Endothelial cell of umbilical vein (primary cell): ENCODE measurements around the gene ARID3B. TPM values are rescaled to one million over a fixed set of nuclear protein-coding genes. Genes with fewer than 3 reads are reported as not detected.

ENCODE experiments used
- BruUV-seq: library from RNA; stranded (reverse); fragments of 400-500 nt; replicated peaks from 2 replicates; lab custom pipeline; 2021; lab: Mats Ljungman, UMichigan
- CTCF ChIA-PET: fragments of 300-600, 350-600 bp; sonication (Branson Sonifier 250); formaldehyde crosslinking; loops from one replicate; lab custom pipeline; 2021; ENCODE audit warnings: antibody characterized with exemption, inconsistent platforms; lab: Charles Lee
- POLR2A ChIA-PET: fragments of 300-600, 350-600 bp; sonication (Branson Sonifier 250); formaldehyde crosslinking; loops from one replicate; lab custom pipeline; 2021; ENCODE audit warnings: antibody characterized with exemption, inconsistent platforms; lab: Charles Lee
- DNase-seq: peaks from one replicate; pipeline ENCODE4 v3.0.0-alpha.2; 2011; ENCODE audit warnings: low read depth, low spot score
- FAIRE-seq: peaks from 2 replicates; lab custom pipeline; 2011; peaks lifted over from hg19 to GRCh38; lab: Jason Lieb, UNC
- H2AFZ ChIP-seq: 2 replicates; pipeline ENCODE4 v1.6.0; 2012; ENCODE audit warnings: low read depth, low read length, control low read depth, inconsistent platforms
- H3K27ac ChIP-seq: 2 replicates; pipeline ENCODE4 v1.5.1; 2011; ENCODE audit warnings: low read depth, mild to moderate bottlenecking, control low read depth, low read length, moderate library complexity; ENCODE audit not compliant: insufficient read depth
- H3K27me3 ChIP-seq, 2 experiments: 2 replicates each; pipeline versions ENCODE4 v1.6.0 to v1.6.1; 2011; ENCODE audit warnings: low read length in 2 of 2, mixed read lengths in 1 of 2; ENCODE audit not compliant: control insufficient read depth in 2 of 2, insufficient read depth in 2 of 2
- H3K36me3 ChIP-seq, 2 experiments: 2 replicates in 1 of 2; 3 replicates in 1 of 2; pipeline ENCODE4 v1.5.1; 2011; ENCODE audit warnings: low read length in 2 of 2, mild to moderate bottlenecking in 1 of 2, moderate library complexity in 1 of 2; ENCODE audit not compliant: control insufficient read depth in 2 of 2, insufficient read depth in 2 of 2; ENCODE audit errors: extremely low read depth in 1 of 2
- H3K4me1 ChIP-seq: 3 replicates; pipeline ENCODE4 v1.5.1; 2011; ENCODE audit warnings: mild to moderate bottlenecking, low read length; ENCODE audit not compliant: control insufficient read depth, insufficient read depth; ENCODE audit errors: extremely low read depth
- H3K4me2 ChIP-seq: 2 replicates; pipeline ENCODE4 v1.6.1; 2011; ENCODE audit warnings: low read length, control low read depth, mixed read lengths; ENCODE audit not compliant: insufficient read depth
- H3K4me3 ChIP-seq, 3 experiments: fragments of 200-600 bp in 1 of 3; sonication (generic), shearing (Covaris generic) in 1 of 3; replicated peaks in 1 of 3; 2 replicates each; pipeline ENCODE4 v1.5.1; 2011 to 2016; ENCODE audit warnings: control low read depth in 3 of 3, low read length in 3 of 3, mild to moderate bottlenecking in 2 of 3, inconsistent platforms in 1 of 3, low read depth in 1 of 3, moderate library complexity in 1 of 3; ENCODE audit not compliant: insufficient read depth in 1 of 3
- H3K79me2 ChIP-seq: 2 replicates; pipeline ENCODE4 v1.6.0; 2012; ENCODE audit warnings: low read length, inconsistent platforms; ENCODE audit not compliant: control insufficient read depth, insufficient read depth
- H3K9ac ChIP-seq: replicated peaks from 2 replicates; pipeline ENCODE3; 2011; ENCODE audit warnings: low read length, control low read depth; ENCODE audit not compliant: insufficient read depth; ENCODE audit errors: extremely low read depth
- H3K9me1 ChIP-seq: replicated peaks from 3 replicates; pipeline ENCODE4 v1.6.0; 2011; ENCODE audit warnings: mild to moderate bottlenecking, low read length; ENCODE audit not compliant: control insufficient read depth, insufficient read depth; ENCODE audit errors: extremely low read depth
- H3K9me3 ChIP-seq: replicated peaks from 2 replicates; pipeline ENCODE4 v1.5.1; 2012; ENCODE audit warnings: low read length, inconsistent platforms; ENCODE audit not compliant: control insufficient read depth, insufficient read depth
- H4K20me1 ChIP-seq: replicated peaks from 2 replicates; pipeline ENCODE3; 2011; ENCODE audit warnings: mild to moderate bottlenecking, low read length; ENCODE audit not compliant: control insufficient read depth, insufficient read depth; ENCODE audit errors: extremely low read depth
- EZH2 ChIP-seq: IDR thresholded peaks from 2 replicates; pipeline ENCODE4 v1.6.1; 2012; ENCODE audit warnings: borderline replicate concordance, low read depth, mild to moderate bottlenecking, moderate library complexity, low read length, inconsistent platforms; ENCODE audit not compliant: severe bottlenecking
- FOS ChIP-seq: IDR thresholded peaks from 2 replicates; pipeline ENCODE4 v1.6.1; 2011; ENCODE audit warnings: mild to moderate bottlenecking, low read length, moderate library complexity, borderline replicate concordance; ENCODE audit not compliant: insufficient read depth
- JUN ChIP-seq: IDR thresholded peaks from 2 replicates; pipeline ENCODE4 v1.6.1; 2011; ENCODE audit warnings: borderline replicate concordance, low read depth; ENCODE audit not compliant: insufficient read length, insufficient read depth
- MYC ChIP-seq: IDR thresholded peaks from one replicate; pipeline ENCODE4 v1.6.1; 2011; ENCODE audit warnings: mild to moderate bottlenecking, low read depth, low read length
- POLR2A ChIP-seq: IDR thresholded peaks from 2 replicates; pipeline ENCODE4 v1.6.1; 2012; ENCODE audit warnings: low read depth, mild to moderate bottlenecking, control low read depth, low read length
- POLR2AphosphoS5 ChIP-seq: IDR thresholded peaks from 2 replicates; pipeline ENCODE4 v1.6.1; 2012; ENCODE audit warnings: low read depth, mild to moderate bottlenecking, control low read depth, low read length, moderate library complexity; ENCODE audit not compliant: insufficient read depth
- dilution Hi-C: fragments of 300-500 bp; cut with MboI; formaldehyde crosslinking; loops from one replicate; pipeline ENCODE4 v1.15.0; 2019; ENCODE audit warnings: low sequenced_read_pairs; ENCODE audit not compliant: extremely low pct_ligation_motif_present
- intact Hi-C: fragments of 100-400 bp; cut with micrococcal nuclease; formaldehyde crosslinking; loops from one replicate; pipeline ENCODE4 v1.10.0; 2022
- polyA plus RNA-seq, 4 experiments: library from polyadenylated mRNA; depleted of rRNA in 3 of 4; stranded (reverse) in 3 of 4; unstranded in 1 of 4; fragments of >200 nt; gene quantifications; 2 replicates each; pipeline versions ENCODE4 v1.2.1 to v1.2.3, GENCODE V29; 2011 to 2012; ENCODE audit warnings: missing spikeins in 1 of 4
- total RNA-seq: library from RNA; stranded (reverse); gene quantifications from 2 replicates; pipeline ENCODE4 v1.2.3, GENCODE V29; 2021
- TF ChIP-seq, protein P1 (sequence below): IDR thresholded peaks from 2 replicates; pipeline ENCODE4 v1.6.1; 2011; ENCODE audit not compliant: insufficient read depth, insufficient read length
- TF ChIP-seq, protein P2 (sequence below), 2 donors: IDR thresholded peaks; 1 replicate in 1 of 2; 2 replicates in 1 of 2; pipeline ENCODE4 v1.5.1; 2011; ENCODE audit warnings: low read length in 2 of 2, mild to moderate bottlenecking in 2 of 2, moderate library complexity in 2 of 2, control low read depth in 1 of 2, inconsistent platforms in 1 of 2, low read depth in 1 of 2; ENCODE audit not compliant: insufficient read depth in 1 of 2; ENCODE audit errors: extremely low read depth in 1 of 2

ARID3B gene
- total and polyA plus RNA-seq, 2 donors (not counting 3 experiments of a cell fraction or from before 2014, with no cell fraction given): 6.2 to 10.0 TPM

DNA sequence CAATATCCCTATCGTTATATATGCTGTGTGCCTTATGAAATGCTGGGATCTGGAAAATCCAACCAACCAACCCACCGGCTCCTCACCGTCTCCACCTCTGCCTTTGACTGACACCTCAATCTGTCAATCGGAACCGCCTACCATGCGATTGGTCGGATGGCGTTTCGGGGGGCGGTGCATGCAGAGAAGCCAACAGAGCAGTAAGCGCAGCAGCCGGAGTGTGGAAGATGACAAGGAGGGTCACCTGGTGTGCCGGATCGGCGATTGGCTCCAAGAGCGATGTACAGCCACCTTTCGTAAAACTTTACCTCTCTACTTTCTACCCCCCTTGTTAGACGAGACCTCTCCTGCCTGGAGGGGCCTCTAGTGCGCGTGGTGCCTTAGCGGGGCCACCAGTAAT, 80.9 kb downstream of the ARID3B start:
- no peak overlapping the region for H3K4me2 ChIP-seq
- POLR2A ChIA-PET: no interaction called here
- H3K27ac ChIP-seq: no peak overlapping the region
- BruUV-seq: no TSS peak
- intact Hi-C loops (loop anchor here (1.0 to 5.0 kb wide), 2 partner anchors 185 to 248 kb away; no protein-coding TSS in a partner anchor), dilution Hi-C loops (no loop called here)
- peaks cover 46% of the 10 kb centered on the region for H3K79me2 ChIP-seq
- H3K9ac ChIP-seq: no peak overlapping the region
- H3K9me1 ChIP-seq: no peaks in the 10 kb centered on the region
- H3K9me3 ChIP-seq: no peaks in the 10 kb centered on the region
- no peaks in the 10 kb centered on the region for H3K27me3 ChIP-seq
- FAIRE-seq (no peak), DNase-seq (no peak)
- H3K36me3 ChIP-seq: peaks cover 33 to 73% of the 10 kb centered on the region in 2 experiments
- CTCF ChIA-PET: interaction anchor here (0.7 to 8.4 kb wide), 14 partner anchors 11 to 248 kb away, joined by 3 to 82 read pairs (median 5); no protein-coding TSS in a partner anchor
- no peak overlapping the region for H3K4me3 ChIP-seq
- H3K4me1 ChIP-seq: peaks cover 4% of the 10 kb centered on the region
- H4K20me1 ChIP-seq: peaks cover 7% of the 10 kb centered on the region
- TF ChIP-seq FOS (no peak), POLR2A (no peak), EZH2 (no peak), JUN (no peak), POLR2AphosphoS5 (no peak), MYC (no peak)
- TF ChIP-seq, protein P1, sequence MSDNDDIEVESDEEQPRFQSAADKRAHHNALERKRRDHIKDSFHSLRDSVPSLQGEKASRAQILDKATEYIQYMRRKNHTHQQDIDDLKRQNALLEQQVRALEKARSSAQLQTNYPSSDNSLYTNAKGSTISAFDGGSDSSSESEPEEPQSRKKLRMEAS: no peak
- TF ChIP-seq, protein P2, sequence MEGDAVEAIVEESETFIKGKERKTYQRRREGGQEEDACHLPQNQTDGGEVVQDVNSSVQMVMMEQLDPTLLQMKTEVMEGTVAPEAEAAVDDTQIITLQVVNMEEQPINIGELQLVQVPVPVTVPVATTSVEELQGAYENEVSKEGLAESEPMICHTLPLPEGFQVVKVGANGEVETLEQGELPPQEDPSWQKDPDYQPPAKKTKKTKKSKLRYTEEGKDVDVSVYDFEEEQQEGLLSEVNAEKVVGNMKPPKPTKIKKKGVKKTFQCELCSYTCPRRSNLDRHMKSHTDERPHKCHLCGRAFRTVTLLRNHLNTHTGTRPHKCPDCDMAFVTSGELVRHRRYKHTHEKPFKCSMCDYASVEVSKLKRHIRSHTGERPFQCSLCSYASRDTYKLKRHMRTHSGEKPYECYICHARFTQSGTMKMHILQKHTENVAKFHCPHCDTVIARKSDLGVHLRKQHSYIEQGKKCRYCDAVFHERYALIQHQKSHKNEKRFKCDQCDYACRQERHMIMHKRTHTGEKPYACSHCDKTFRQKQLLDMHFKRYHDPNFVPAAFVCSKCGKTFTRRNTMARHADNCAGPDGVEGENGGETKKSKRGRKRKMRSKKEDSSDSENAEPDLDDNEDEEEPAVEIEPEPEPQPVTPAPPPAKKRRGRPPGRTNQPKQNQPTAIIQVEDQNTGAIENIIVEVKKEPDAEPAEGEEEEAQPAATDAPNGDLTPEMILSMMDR (IDR thresholded peaks at IDR 0.05; ENCODE audit: extremely low read depth in 1 of 2, insufficient read depth in 1 of 2, low read depth in 1 of 2, low read length in 2 of 2): no peak
- no peak overlapping the region for H2AFZ ChIP-seq
